Liver (tissue), 3 donors: Measurements from ENCODE around the gene SLC17A9.

Source experiments
- EGR1 ChIP-seq, 2 donors: IDR thresholded peaks; 2 replicates each; pipeline ENCODE4 v1.6.1; 2016 to 2018; ENCODE audit warnings: antibody characterized with exemption in 2 of 2, low read depth in 2 of 2
- JUND ChIP-seq, 2 donors: IDR thresholded peaks; 2 replicates each; pipeline ENCODE4 v1.6.1; 2016; ENCODE audit warnings: antibody characterized with exemption in 2 of 2
- MAX ChIP-seq: IDR thresholded peaks from 2 replicates; pipeline ENCODE4 v1.6.1; 2016; ENCODE audit warnings: antibody characterized with exemption
- RAD21 ChIP-seq, 2 donors: IDR thresholded peaks; 2 replicates each; pipeline ENCODE4 v1.6.1; 2016; ENCODE audit warnings: antibody characterized with exemption in 2 of 2, mild to moderate bottlenecking in 2 of 2
- REST ChIP-seq: IDR thresholded peaks from 2 replicates; pipeline ENCODE4 v1.6.1; 2016; ENCODE audit warnings: antibody characterized with exemption, mild to moderate bottlenecking
- TF ChIP-seq, protein P1 (sequence below): fragments of 150-350 bp; IDR thresholded peaks from 2 replicates; pipeline ENCODE4 v1.5.1; 2017; ENCODE audit warnings: improper control_type of control experiment, low read depth, low read length; ENCODE audit not compliant: missing input control
- donor health status: healthy.
- donor health status: healthy.

- TF ChIP-seq, protein P1, sequence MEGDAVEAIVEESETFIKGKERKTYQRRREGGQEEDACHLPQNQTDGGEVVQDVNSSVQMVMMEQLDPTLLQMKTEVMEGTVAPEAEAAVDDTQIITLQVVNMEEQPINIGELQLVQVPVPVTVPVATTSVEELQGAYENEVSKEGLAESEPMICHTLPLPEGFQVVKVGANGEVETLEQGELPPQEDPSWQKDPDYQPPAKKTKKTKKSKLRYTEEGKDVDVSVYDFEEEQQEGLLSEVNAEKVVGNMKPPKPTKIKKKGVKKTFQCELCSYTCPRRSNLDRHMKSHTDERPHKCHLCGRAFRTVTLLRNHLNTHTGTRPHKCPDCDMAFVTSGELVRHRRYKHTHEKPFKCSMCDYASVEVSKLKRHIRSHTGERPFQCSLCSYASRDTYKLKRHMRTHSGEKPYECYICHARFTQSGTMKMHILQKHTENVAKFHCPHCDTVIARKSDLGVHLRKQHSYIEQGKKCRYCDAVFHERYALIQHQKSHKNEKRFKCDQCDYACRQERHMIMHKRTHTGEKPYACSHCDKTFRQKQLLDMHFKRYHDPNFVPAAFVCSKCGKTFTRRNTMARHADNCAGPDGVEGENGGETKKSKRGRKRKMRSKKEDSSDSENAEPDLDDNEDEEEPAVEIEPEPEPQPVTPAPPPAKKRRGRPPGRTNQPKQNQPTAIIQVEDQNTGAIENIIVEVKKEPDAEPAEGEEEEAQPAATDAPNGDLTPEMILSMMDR: no peak
- TF ChIP-seq REST (no peak), JUND (IDR thresholded peaks at IDR 0.05) (no peak), EGR1 (IDR thresholded peaks at IDR 0.05; ENCODE audit: low read depth in 2 of 2) (no peak), MAX (no peak), RAD21 (IDR thresholded peaks at IDR 0.05) (no peak)
Observed at GRCh38 chr20:62925420-62926228, 26.9 kb upstream of the SLC17A9 start.
